H9 (cell line): ENCODE results near the gene CDC42EP1. TPM values are rescaled to one million over a fixed set of nuclear protein-coding genes. Genes with fewer than 3 reads are reported as not detected.

Experiments used
- DNase-seq: peaks from one replicate; pipeline ENCODE4 v3.0.0-alpha.2; 2017
- H2AFZ ChIP-seq: one replicate; pipeline ENCODE4 v1.6.1; 2013; ENCODE audit warnings: mild to moderate bottlenecking, low read length, control low read depth, moderate library complexity
- H2AK5ac ChIP-seq: 2 replicates; pipeline ENCODE4 v1.6.1; 2013; ENCODE audit warnings: low read length, control low read depth, mixed read lengths; ENCODE audit not compliant: insufficient read length
- H2BK120ac ChIP-seq: one replicate; pipeline ENCODE4 v1.6.1; 2013; ENCODE audit warnings: low read depth, mild to moderate bottlenecking, low read length, control low read depth, inconsistent platforms; ENCODE audit not compliant: poor library complexity, severe bottlenecking
- H2BK12ac ChIP-seq: 2 replicates; pipeline ENCODE4 v1.6.1; 2013; ENCODE audit warnings: low read length, control low read depth, mixed read lengths, low read depth; ENCODE audit not compliant: insufficient read length
- H2BK15ac ChIP-seq: 2 replicates; pipeline ENCODE4 v1.6.1; 2013; ENCODE audit warnings: low read depth, low read length, control low read depth
- H2BK20ac ChIP-seq: one replicate; pipeline ENCODE4 v1.6.1; 2013; ENCODE audit warnings: low read depth, mild to moderate bottlenecking, low read length, control low read depth, inconsistent platforms; ENCODE audit not compliant: poor library complexity, severe bottlenecking
- H2BK5ac ChIP-seq: 2 replicates; pipeline ENCODE4 v1.6.1; 2013; ENCODE audit warnings: low read length, control low read depth, mixed read lengths; ENCODE audit not compliant: insufficient read length
- H3K14ac ChIP-seq: 2 replicates; pipeline ENCODE4 v1.6.1; 2013; ENCODE audit warnings: low read length, control low read depth; ENCODE audit not compliant: insufficient read depth
- H3K18ac ChIP-seq: 2 replicates; pipeline ENCODE4 v1.6.1; 2013; ENCODE audit warnings: low read depth, mild to moderate bottlenecking, mixed read lengths, low read length, control low read depth; ENCODE audit not compliant: insufficient read length
- H3K23ac ChIP-seq: 2 replicates; pipeline ENCODE4 v1.6.1; 2013; ENCODE audit warnings: low read length, control low read depth, mixed read lengths, low read depth; ENCODE audit not compliant: insufficient read length
- H3K23me2 ChIP-seq: 2 replicates; pipeline ENCODE4 v1.6.1; 2013; ENCODE audit warnings: low read depth, mild to moderate bottlenecking, mixed read lengths, low read length, control low read depth; ENCODE audit not compliant: insufficient read length, poor library complexity, severe bottlenecking
- H3K27ac ChIP-seq: 2 replicates; pipeline ENCODE4 v1.5.1; 2013; ENCODE audit warnings: low read length, control low read depth, mixed read lengths, low read depth; ENCODE audit not compliant: insufficient read length
- H3K27me3 ChIP-seq: 2 replicates; pipeline ENCODE4 v1.6.1; 2013; ENCODE audit warnings: low read length, control low read depth, inconsistent platforms; ENCODE audit not compliant: insufficient read depth
- H3K4ac ChIP-seq: 2 replicates; pipeline ENCODE4 v1.6.1; 2013; ENCODE audit warnings: low read depth, mild to moderate bottlenecking, control low read depth, inconsistent platforms, low read length, moderate library complexity
- H3K4me1 ChIP-seq: 2 replicates; pipeline ENCODE4 v1.6.1; 2013; ENCODE audit warnings: low read length, control low read depth, inconsistent platforms; ENCODE audit not compliant: insufficient read depth
- H3K4me2 ChIP-seq: 2 replicates; pipeline ENCODE4 v1.6.1; 2013; ENCODE audit warnings: low read length, control low read depth, mixed read lengths; ENCODE audit not compliant: insufficient read length, insufficient read depth
- H3K56ac ChIP-seq: 2 replicates; pipeline ENCODE4 v1.6.1; 2013; ENCODE audit warnings: low read depth, mild to moderate bottlenecking, mixed read lengths, low read length, control low read depth; ENCODE audit not compliant: insufficient read length
- H3K79me1 ChIP-seq: 2 replicates; pipeline ENCODE4 v1.6.1; 2013; ENCODE audit warnings: low read depth, mild to moderate bottlenecking, moderate library complexity, low read length, control low read depth, inconsistent platforms; ENCODE audit not compliant: insufficient read depth, poor library complexity, severe bottlenecking
- H3K79me2 ChIP-seq: 2 replicates; pipeline ENCODE4 v1.6.1; 2013; ENCODE audit warnings: low read length, control low read depth, inconsistent platforms; ENCODE audit not compliant: insufficient read depth
- H3K9ac ChIP-seq: 2 replicates; pipeline ENCODE4 v1.6.1; 2013; ENCODE audit warnings: low read length, control low read depth, mixed read lengths; ENCODE audit not compliant: insufficient read length; ENCODE audit errors: extremely low read depth
- H3K9me3 ChIP-seq: one replicate; pipeline ENCODE4 v1.6.1; 2013; ENCODE audit warnings: low read depth, low read length, inconsistent platforms; ENCODE audit not compliant: control insufficient read depth
- H3T11ph ChIP-seq: one replicate; pipeline ENCODE4 v1.6.1; 2013; ENCODE audit warnings: mild to moderate bottlenecking, low read length, control low read depth, inconsistent platforms
- H4K20me1 ChIP-seq: one replicate; pipeline ENCODE4 v1.6.1; 2013; ENCODE audit not compliant: control insufficient read depth, insufficient read length, insufficient read depth
- H4K5ac ChIP-seq: 2 replicates; pipeline ENCODE4 v1.6.1; 2013; ENCODE audit warnings: low read depth, mild to moderate bottlenecking, mixed read lengths, low read length, control low read depth; ENCODE audit not compliant: insufficient read length
- H4K8ac ChIP-seq: replicated peaks from 2 replicates; pipeline ENCODE4 v1.6.1; 2013; ENCODE audit warnings: low read length, control low read depth, mixed read lengths, low read depth; ENCODE audit not compliant: insufficient read length
- H4K91ac ChIP-seq: 2 replicates; pipeline ENCODE4 v1.6.1; 2013; ENCODE audit warnings: low read depth, mild to moderate bottlenecking, moderate library complexity, mixed read lengths, low read length, control low read depth; ENCODE audit not compliant: insufficient read length
- H3K27ac Mint-ChIP-seq, 3 experiments: 2 replicates in 2 of 3; 3 replicates in 1 of 3; pipeline ENCODE4 v1.8.0; 2020 to 2021; ENCODE audit warnings: mixed read lengths in 3 of 3, mild to moderate bottlenecking in 1 of 3, moderate library complexity in 1 of 3
- H3K27me3 Mint-ChIP-seq: 2 replicates; pipeline ENCODE4 v1.8.0; 2021; ENCODE audit warnings: low read depth, mild to moderate bottlenecking, moderate library complexity, mixed read lengths
- H3K36me3 Mint-ChIP-seq, 3 experiments: 2 replicates in 2 of 3; 3 replicates in 1 of 3; pipeline ENCODE4 v1.8.0; 2020 to 2021; ENCODE audit warnings: low read depth in 3 of 3, mixed read lengths in 3 of 3; ENCODE audit not compliant: insufficient read depth in 1 of 3
- H3K4me1 Mint-ChIP-seq, 2 experiments: 2 replicates each; pipeline ENCODE4 v1.8.0; 2020; ENCODE audit warnings: mixed read lengths in 2 of 2
- H3K4me3 Mint-ChIP-seq, 2 experiments: 2 replicates in 1 of 2; 3 replicates in 1 of 2; pipeline ENCODE4 v1.8.0; 2020 to 2021; ENCODE audit warnings: mild to moderate bottlenecking in 2 of 2, mixed read lengths in 2 of 2, moderate library complexity in 1 of 2
- H3K9me3 Mint-ChIP-seq, 2 experiments: 2 replicates in 1 of 2; 3 replicates in 1 of 2; pipeline ENCODE4 v1.8.0; 2020; ENCODE audit warnings: mild to moderate bottlenecking in 2 of 2, mixed read lengths in 2 of 2, moderate library complexity in 1 of 2
- WGBS: extraction: QIAGEN DNeasy Blood & Tissue Kit; methylation state at CpG from one replicate; pipeline ENCODE4 v1.1.7; 2013; ENCODE audit warnings: missing lambda C conversion rate, low lambda C conversion rate, mixed read lengths; ENCODE audit not compliant: insufficient read length; ENCODE audit errors: extremely low coverage; 5-methylcytosine and 5-hydroxymethylcytosine counted together
- total RNA-seq: library from RNA; stranded (reverse); gene quantifications from 2 replicates; pipeline ENCODE4 v1.2.1, GENCODE V29; 2021
- TF ChIP-seq, protein P1 (sequence below): fragments of 200-600 bp; sonication (generic); conservative IDR thresholded peaks from 3 replicates; pipeline ENCODE4 v1.8.0; 2021; ENCODE audit warnings: antibody characterized with exemption, mild to moderate bottlenecking

CDC42EP1 gene
- total RNA-seq, 1 experiment from 2014 or later, result 23.0 TPM

DNA sequence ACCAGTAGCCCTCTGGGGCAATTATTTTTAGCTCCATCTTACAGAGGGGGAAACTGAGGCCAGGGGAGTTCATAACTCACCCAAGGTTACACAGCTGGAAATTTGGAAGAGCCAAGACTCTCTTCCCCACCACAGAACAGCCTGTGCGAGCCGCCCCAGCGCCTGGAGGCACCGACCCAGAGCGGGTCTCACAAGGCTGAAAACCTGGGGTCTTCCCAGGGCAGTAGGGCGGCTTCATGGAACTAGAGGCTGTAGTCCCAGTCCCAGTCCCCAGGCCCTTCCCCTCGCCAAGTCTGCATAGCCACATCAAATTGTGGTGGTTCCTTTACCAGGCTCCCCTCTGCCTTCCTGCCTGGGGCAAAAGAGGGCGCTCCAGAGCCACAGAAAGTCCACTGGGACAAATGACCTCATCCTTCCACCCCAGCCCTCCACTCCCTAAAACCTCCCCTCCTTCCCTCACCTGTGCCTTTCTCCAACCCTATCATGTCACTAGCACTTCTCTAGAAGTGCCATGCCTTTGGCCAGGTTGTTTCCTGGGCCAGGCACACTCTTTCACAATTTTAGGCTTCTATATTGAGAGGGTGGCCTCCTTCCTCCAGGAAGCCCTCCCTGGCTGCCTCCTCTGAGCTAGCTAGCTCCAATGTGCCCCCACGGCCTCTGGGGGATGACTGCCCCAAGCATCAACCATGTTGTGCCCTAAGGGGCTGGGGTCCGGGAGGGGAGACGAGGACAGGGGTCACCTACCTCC lies 15.2 kb upstream of the CDC42EP1 start:
- Histone ChIP-seq H3K9ac (no peak overlapping the region), H3K9me3 (no peaks in the 10 kb centered on the region), H3K4me1 (peaks cover 2% of the 10 kb centered on the region; the same call in 1 of the 2 replicates), H3K23me2 (peaks cover 4% of the 10 kb centered on the region), H2BK20ac (no peak overlapping the region), H3K79me2 (no peaks in the 10 kb centered on the region), H3K4me2 (peak overlapping the region; percentile 35), H3K27me3 (no peaks in the 10 kb centered on the region), H4K5ac (no peak overlapping the region), H2AK5ac (no peak overlapping the region), H4K20me1 (no peaks in the 10 kb centered on the region), H4K8ac (no peak overlapping the region), H2BK12ac (no peak overlapping the region), H2BK15ac (no peak overlapping the region), H2BK5ac (no peak overlapping the region), H3K79me1 (no peaks in the 10 kb centered on the region), H3K4ac (no peak overlapping the region), H2BK120ac (no peak overlapping the region), H3K56ac (no peak overlapping the region), H3K23ac (no peak overlapping the region), H4K91ac (no peak overlapping the region), H3K18ac (peak overlapping the region; percentile 55), H3K14ac (peak overlapping the region; percentile 40; the same call in 1 of the 2 replicates), H3T11ph (no peak overlapping the region), H2AFZ (no peak overlapping the region), H3K27ac (no peak overlapping the region)
- Mint-ChIP-seq H3K36me3 (no peaks in the 10 kb centered on the region), H3K27ac (no peak overlapping the region), H3K4me3 (peak overlapping the region; percentile 14 to 48; a peak in 3 of 5 replicates), H3K9me3 (no peaks in the 10 kb centered on the region; a peak in 2 of 5 replicates), H3K4me1 (peaks cover 26 to 44% of the 10 kb centered on the region in 2 experiments), H3K27me3 (peaks cover 6% of the 10 kb centered on the region; the same call in 1 of the 2 replicates)
- peak; percentile 91 for DNase-seq
- no CpG with 5 or more reads among the region's 11 CpGs for WGBS
- TF ChIP-seq, protein P1, sequence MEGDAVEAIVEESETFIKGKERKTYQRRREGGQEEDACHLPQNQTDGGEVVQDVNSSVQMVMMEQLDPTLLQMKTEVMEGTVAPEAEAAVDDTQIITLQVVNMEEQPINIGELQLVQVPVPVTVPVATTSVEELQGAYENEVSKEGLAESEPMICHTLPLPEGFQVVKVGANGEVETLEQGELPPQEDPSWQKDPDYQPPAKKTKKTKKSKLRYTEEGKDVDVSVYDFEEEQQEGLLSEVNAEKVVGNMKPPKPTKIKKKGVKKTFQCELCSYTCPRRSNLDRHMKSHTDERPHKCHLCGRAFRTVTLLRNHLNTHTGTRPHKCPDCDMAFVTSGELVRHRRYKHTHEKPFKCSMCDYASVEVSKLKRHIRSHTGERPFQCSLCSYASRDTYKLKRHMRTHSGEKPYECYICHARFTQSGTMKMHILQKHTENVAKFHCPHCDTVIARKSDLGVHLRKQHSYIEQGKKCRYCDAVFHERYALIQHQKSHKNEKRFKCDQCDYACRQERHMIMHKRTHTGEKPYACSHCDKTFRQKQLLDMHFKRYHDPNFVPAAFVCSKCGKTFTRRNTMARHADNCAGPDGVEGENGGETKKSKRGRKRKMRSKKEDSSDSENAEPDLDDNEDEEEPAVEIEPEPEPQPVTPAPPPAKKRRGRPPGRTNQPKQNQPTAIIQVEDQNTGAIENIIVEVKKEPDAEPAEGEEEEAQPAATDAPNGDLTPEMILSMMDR, result peak; percentile 87
